Liver (tissue), 9 donors: Measurements from ENCODE around the gene JAKMIP3. TPM values are rescaled to one million over a fixed set of nuclear protein-coding genes. Genes with fewer than 3 reads are reported as not detected.

ENCODE experiments used
- DNase-seq: peaks from one replicate; pipeline ENCODE4 v3.0.0-alpha.2; 2017; ENCODE audit warnings: low spot score
- H3K27ac ChIP-seq, 2 donors: one replicate each; pipeline ENCODE4 v1.7.0; 2013; ENCODE audit warnings: inconsistent platforms in 2 of 2, low read length in 2 of 2, control low read depth in 1 of 2, low read depth in 1 of 2, mild to moderate bottlenecking in 1 of 2
- H3K27me3 ChIP-seq, 4 donors: one replicate each; pipeline versions ENCODE4 v1.6.1 to v1.7.0; 2013; ENCODE audit warnings: low read length in 3 of 4, inconsistent platforms in 1 of 4, mild to moderate bottlenecking in 1 of 4, moderate library complexity in 1 of 4; ENCODE audit not compliant: control insufficient read depth in 4 of 4, insufficient read depth in 4 of 4
- H3K36me3 ChIP-seq, 4 donors: one replicate each; pipeline versions ENCODE4 v1.6.1 to v1.7.0; 2013; ENCODE audit warnings: low read length in 3 of 4, mild to moderate bottlenecking in 3 of 4, low read depth in 1 of 4, moderate library complexity in 1 of 4; ENCODE audit not compliant: control insufficient read depth in 4 of 4, insufficient read depth in 3 of 4
- H3K4me1 ChIP-seq, 4 donors: one replicate each; pipeline versions ENCODE4 v1.6.1 to v1.7.0; 2013; ENCODE audit warnings: low read length in 3 of 4, mild to moderate bottlenecking in 3 of 4, moderate library complexity in 1 of 4; ENCODE audit not compliant: control insufficient read depth in 4 of 4, insufficient read depth in 4 of 4
- H3K4me3 ChIP-seq, 3 donors: one replicate each; pipeline versions ENCODE4 v1.6.1 to v1.7.0; 2013; ENCODE audit warnings: low read length in 3 of 3, control low read depth in 1 of 3, low read depth in 1 of 3, mild to moderate bottlenecking in 1 of 3
- H3K9ac ChIP-seq, 2 donors: one replicate each; pipeline ENCODE4 v1.7.0; 2013; ENCODE audit warnings: low read length in 2 of 2, mild to moderate bottlenecking in 2 of 2, moderate library complexity in 2 of 2, control low read depth in 1 of 2, low read depth in 1 of 2
- H3K9me3 ChIP-seq, 4 donors: one replicate each; pipeline versions ENCODE4 v1.6.1 to v1.7.0; 2013; ENCODE audit warnings: low read length in 3 of 4; ENCODE audit not compliant: control insufficient read depth in 4 of 4
- EGR1 ChIP-seq, 2 donors: IDR thresholded peaks; 2 replicates each; pipeline ENCODE4 v1.6.1; 2016 to 2018; ENCODE audit warnings: antibody characterized with exemption in 2 of 2, low read depth in 2 of 2
- FOXA2 ChIP-seq: IDR thresholded peaks from 2 replicates; pipeline ENCODE4 v1.6.1; 2016; ENCODE audit warnings: antibody characterized with exemption
- GABPA ChIP-seq, 2 donors: IDR thresholded peaks in 1 of 2; conservative IDR thresholded peaks in 1 of 2; 2 replicates each; pipeline ENCODE4 v1.6.1; 2016; ENCODE audit warnings: antibody characterized with exemption in 2 of 2, mild to moderate bottlenecking in 1 of 2, moderate library complexity in 1 of 2
- HNF4A ChIP-seq, 2 donors: conservative IDR thresholded peaks; 2 replicates each; pipeline ENCODE4 v1.6.1; 2016; ENCODE audit warnings: antibody characterized with exemption in 2 of 2, mild to moderate bottlenecking in 2 of 2
- HNF4G ChIP-seq: IDR thresholded peaks from 2 replicates; pipeline ENCODE4 v1.6.1; 2016; ENCODE audit warnings: antibody characterized with exemption
- JUND ChIP-seq, 2 donors: IDR thresholded peaks; 2 replicates each; pipeline ENCODE4 v1.6.1; 2016; ENCODE audit warnings: antibody characterized with exemption in 2 of 2
- NR2F2 ChIP-seq: IDR thresholded peaks from 2 replicates; pipeline ENCODE4 v1.6.1; 2016; ENCODE audit warnings: antibody characterized with exemption
- RXRA ChIP-seq, 2 donors: IDR thresholded peaks; 2 replicates each; pipeline ENCODE4 v1.6.1; 2017 to 2018; ENCODE audit warnings: antibody characterized with exemption in 2 of 2, mild to moderate bottlenecking in 1 of 2
- SP1 ChIP-seq: IDR thresholded peaks from 2 replicates; pipeline ENCODE4 v1.6.1; 2018; ENCODE audit warnings: antibody characterized with exemption, mild to moderate bottlenecking
- TAF1 ChIP-seq: conservative IDR thresholded peaks from 2 replicates; pipeline ENCODE4 v1.6.1; 2016; ENCODE audit warnings: antibody characterized with exemption, mild to moderate bottlenecking
- WGBS: extraction: QIAGEN DNeasy Blood & Tissue Kit; methylation state at CpG from one replicate; pipeline ENCODE4 v1.1.7; 2013; 5-methylcytosine and 5-hydroxymethylcytosine counted together
- polyA plus RNA-seq, 2 donors: library from polyadenylated mRNA; stranded (reverse) in 1 of 2; unstranded in 1 of 2; fragments of 200-250 nt in 1 of 2; fragments of >200 nt in 1 of 2; fragmentation: Nextera tagmentation in 1 of 2; extraction: Ambion mirVana in 1 of 2; gene quantifications; one replicate each; pipeline versions ENCODE4 v1.2.1 to v1.2.3, GENCODE V29; 2013 to 2015
- total RNA-seq, 2 donors: library from RNA; depleted of rRNA; stranded (reverse); fragments of >200 nt; gene quantifications; one replicate each; pipeline ENCODE4 v1.2.3, GENCODE V29; 2014
- TF ChIP-seq, protein P1 (sequence below): IDR thresholded peaks from 2 replicates; pipeline ENCODE4 v1.6.1; 2016; ENCODE audit warnings: antibody characterized with exemption, mild to moderate bottlenecking
- TF ChIP-seq, protein P2 (sequence below): IDR thresholded peaks from 2 replicates; pipeline ENCODE4 v1.6.1; 2016; ENCODE audit warnings: antibody characterized with exemption
- TF ChIP-seq, protein P3 (sequence below): IDR thresholded peaks from 2 replicates; pipeline ENCODE4 v1.6.1; 2016; ENCODE audit warnings: antibody characterized with exemption
- TF ChIP-seq, protein P4 (sequence below): IDR thresholded peaks from 2 replicates; pipeline ENCODE4 v1.6.1; 2016; ENCODE audit warnings: antibody characterized with exemption
- donor health status: healthy.
- donor health status: healthy.
- donor health status: healthy.
- donor health status: healthy.
- donor health status: healthy.

Gene JAKMIP3
- total and polyA plus RNA-seq, 4 donors: 0.08 to 0.17 (median 0.09) TPM; not detected in 1

DNA sequence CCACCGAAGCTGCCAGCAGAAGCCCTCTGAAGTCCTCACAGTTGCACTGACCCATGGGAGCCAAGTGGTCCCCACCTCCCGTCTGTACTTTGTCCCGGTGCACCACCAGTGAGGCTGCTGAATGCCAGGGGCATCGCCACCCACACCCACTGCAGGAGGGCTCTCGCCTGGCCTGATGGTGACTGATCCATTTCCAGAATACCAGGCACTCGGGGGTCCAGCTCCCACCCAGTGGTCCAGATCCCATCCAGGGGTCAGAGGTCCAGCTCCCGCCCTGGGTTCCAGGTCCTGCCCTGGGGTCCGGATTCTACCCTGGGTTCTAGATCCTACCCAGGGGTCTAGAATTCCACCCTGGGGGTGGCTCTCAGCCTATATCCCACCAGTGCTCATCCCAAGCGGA lies 9.1 kb upstream of the JAKMIP3 start:
- DNase-seq: no peak
- TF ChIP-seq, protein P1, sequence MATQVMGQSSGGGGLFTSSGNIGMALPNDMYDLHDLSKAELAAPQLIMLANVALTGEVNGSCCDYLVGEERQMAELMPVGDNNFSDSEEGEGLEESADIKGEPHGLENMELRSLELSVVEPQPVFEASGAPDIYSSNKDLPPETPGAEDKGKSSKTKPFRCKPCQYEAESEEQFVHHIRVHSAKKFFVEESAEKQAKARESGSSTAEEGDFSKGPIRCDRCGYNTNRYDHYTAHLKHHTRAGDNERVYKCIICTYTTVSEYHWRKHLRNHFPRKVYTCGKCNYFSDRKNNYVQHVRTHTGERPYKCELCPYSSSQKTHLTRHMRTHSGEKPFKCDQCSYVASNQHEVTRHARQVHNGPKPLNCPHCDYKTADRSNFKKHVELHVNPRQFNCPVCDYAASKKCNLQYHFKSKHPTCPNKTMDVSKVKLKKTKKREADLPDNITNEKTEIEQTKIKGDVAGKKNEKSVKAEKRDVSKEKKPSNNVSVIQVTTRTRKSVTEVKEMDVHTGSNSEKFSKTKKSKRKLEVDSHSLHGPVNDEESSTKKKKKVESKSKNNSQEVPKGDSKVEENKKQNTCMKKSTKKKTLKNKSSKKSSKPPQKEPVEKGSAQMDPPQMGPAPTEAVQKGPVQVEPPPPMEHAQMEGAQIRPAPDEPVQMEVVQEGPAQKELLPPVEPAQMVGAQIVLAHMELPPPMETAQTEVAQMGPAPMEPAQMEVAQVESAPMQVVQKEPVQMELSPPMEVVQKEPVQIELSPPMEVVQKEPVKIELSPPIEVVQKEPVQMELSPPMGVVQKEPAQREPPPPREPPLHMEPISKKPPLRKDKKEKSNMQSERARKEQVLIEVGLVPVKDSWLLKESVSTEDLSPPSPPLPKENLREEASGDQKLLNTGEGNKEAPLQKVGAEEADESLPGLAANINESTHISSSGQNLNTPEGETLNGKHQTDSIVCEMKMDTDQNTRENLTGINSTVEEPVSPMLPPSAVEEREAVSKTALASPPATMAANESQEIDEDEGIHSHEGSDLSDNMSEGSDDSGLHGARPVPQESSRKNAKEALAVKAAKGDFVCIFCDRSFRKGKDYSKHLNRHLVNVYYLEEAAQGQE: no peak
- TF ChIP-seq NR2F2: no peak
- TF ChIP-seq HNF4A (conservative IDR thresholded peaks at IDR 0.05): no peak
- no peak for TF ChIP-seq TAF1
- TF ChIP-seq, protein P2, sequence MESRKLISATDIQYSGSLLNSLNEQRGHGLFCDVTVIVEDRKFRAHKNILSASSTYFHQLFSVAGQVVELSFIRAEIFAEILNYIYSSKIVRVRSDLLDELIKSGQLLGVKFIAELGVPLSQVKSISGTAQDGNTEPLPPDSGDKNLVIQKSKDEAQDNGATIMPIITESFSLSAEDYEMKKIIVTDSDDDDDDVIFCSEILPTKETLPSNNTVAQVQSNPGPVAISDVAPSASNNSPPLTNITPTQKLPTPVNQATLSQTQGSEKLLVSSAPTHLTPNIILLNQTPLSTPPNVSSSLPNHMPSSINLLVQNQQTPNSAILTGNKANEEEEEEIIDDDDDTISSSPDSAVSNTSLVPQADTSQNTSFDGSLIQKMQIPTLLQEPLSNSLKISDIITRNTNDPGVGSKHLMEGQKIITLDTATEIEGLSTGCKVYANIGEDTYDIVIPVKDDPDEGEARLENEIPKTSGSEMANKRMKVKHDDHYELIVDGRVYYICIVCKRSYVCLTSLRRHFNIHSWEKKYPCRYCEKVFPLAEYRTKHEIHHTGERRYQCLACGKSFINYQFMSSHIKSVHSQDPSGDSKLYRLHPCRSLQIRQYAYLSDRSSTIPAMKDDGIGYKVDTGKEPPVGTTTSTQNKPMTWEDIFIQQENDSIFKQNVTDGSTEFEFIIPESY: no peak
- TF ChIP-seq SP1: no peak
- no peak for TF ChIP-seq EGR1 (IDR thresholded peaks at IDR 0.05; ENCODE audit: low read depth in 2 of 2)
- no peak for TF ChIP-seq RXRA (IDR thresholded peaks at IDR 0.05)
- TF ChIP-seq GABPA (IDR thresholded peaks at IDR 0.05 in 1 of 2, conservative IDR thresholded peaks at IDR 0.05 in 1 of 2): no peak
- TF ChIP-seq, protein P3, sequence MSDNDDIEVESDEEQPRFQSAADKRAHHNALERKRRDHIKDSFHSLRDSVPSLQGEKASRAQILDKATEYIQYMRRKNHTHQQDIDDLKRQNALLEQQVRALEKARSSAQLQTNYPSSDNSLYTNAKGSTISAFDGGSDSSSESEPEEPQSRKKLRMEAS: no peak
- H3K4me3 ChIP-seq: no peak overlapping the region

DNA sequence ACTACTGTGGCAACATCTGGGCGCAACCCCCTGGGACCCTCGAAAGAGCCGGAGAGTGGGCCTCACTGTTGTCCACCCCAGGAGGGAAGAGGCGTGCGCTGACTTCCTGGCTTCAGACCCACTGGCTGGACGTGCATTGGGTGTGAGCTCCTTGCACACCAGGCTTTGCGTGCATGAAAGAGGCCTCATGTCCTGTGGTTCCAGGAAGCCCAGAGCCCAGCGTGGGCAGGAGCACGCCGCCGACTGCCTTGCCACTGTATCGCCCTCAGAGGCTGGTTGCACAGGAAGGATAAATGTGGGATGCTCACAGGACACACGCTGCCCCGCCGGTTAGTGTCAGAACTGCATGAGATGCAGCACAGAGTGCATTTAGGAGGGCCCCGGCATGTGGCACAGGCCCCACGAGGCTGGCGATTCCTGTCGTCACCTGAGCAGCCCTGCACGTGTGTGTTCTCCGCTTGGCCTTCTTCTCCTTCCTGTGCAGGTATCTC lies 8.5 kb upstream of the JAKMIP3 start:
- WGBS: 86% methylated on average over 21 of the region's 21 CpGs
- Histone ChIP-seq H3K27me3 (peaks cover 0 to 4% (median 0%) of the 10 kb centered on the region in 4 donors), H3K36me3 (no peaks in the 10 kb centered on the region), H3K9ac (no peak overlapping the region), H3K4me3 (no peak overlapping the region), H3K27ac (no peak overlapping the region), H3K9me3 (peaks cover 3 to 12% (median 6%) of the 10 kb centered on the region in 4 donors), H3K4me1 (no peaks in the 10 kb centered on the region)
- no peak for DNase-seq
- no peak for TF ChIP-seq GABPA (IDR thresholded peaks at IDR 0.05 in 1 of 2, conservative IDR thresholded peaks at IDR 0.05 in 1 of 2)

More for the DNA sequence above, 9.1 kb upstream of the JAKMIP3 start:
- Histone ChIP-seq H3K4me1 (no peaks in the 10 kb centered on the region), H3K9ac (no peak overlapping the region), H3K27me3 (peaks cover 0 to 4% (median 0%) of the 10 kb centered on the region in 4 donors), H3K9me3 (peaks cover 8 to 17% (median 10%) of the 10 kb centered on the region in 4 donors), H3K27ac (no peak overlapping the region), H3K36me3 (no peaks in the 10 kb centered on the region)
- 86% methylated on average over 9 of the region's 9 CpGs for WGBS

DNA sequence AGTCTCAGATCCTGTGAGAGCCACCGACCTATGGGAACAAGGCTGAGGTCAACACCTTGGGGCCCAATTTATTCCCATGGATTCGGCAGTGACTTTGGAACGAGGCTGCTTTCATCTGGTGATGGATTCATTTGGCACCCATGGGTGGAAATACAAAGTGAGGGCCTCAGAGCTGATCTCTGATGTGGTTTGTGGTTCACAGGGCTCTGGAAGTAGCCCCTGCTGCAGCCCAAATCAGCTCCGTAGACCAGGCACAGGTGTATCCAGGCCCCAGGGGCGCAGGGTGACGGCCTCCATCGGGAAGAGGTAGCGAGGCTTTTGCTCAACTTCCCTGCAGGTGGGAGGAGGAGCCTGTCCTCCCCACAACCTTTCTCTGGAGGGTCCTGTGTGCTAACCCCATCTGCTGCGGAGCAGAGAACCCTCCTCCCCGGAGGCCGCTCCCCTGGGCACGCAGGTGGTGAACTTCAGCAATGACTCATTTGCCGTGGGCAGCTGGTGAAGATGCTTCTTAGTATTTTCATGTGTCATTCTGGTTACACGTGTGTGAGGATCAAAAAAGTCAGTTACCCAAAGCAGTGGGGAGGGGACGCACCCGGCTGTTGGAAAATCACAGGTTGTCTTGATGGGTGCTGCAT lies 7.5 kb upstream of the JAKMIP3 start:
- Histone ChIP-seq H3K36me3 (no peaks in the 10 kb centered on the region), H3K27ac (no peak overlapping the region), H3K9ac (no peak overlapping the region), H3K4me1 (no peaks in the 10 kb centered on the region), H3K4me3 (no peak overlapping the region), H3K27me3 (peaks cover 0 to 4% (median 0%) of the 10 kb centered on the region in 4 donors), H3K9me3 (peaks cover 0 to 3% (median 1%) of the 10 kb centered on the region in 4 donors)
- 80% methylated on average over 16 of the region's 16 CpGs for WGBS
- TF ChIP-seq, protein P3: no peak
- no peak for TF ChIP-seq RXRA (IDR thresholded peaks at IDR 0.05)
- TF ChIP-seq JUND (IDR thresholded peaks at IDR 0.05): no peak
- TF ChIP-seq, protein P2: no peak
- TF ChIP-seq HNF4G: no peak
- TF ChIP-seq NR2F2: no peak
- no peak for TF ChIP-seq EGR1 (IDR thresholded peaks at IDR 0.05; ENCODE audit: low read depth in 2 of 2)
- no peak for TF ChIP-seq FOXA2
- no peak for TF ChIP-seq SP1
- TF ChIP-seq, protein P4, sequence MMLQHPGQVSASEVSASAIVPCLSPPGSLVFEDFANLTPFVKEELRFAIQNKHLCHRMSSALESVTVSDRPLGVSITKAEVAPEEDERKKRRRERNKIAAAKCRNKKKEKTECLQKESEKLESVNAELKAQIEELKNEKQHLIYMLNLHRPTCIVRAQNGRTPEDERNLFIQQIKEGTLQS: no peak
- no peak for DNase-seq
